ENCODE results near the gene GNE.

GNE gene

DNA sequence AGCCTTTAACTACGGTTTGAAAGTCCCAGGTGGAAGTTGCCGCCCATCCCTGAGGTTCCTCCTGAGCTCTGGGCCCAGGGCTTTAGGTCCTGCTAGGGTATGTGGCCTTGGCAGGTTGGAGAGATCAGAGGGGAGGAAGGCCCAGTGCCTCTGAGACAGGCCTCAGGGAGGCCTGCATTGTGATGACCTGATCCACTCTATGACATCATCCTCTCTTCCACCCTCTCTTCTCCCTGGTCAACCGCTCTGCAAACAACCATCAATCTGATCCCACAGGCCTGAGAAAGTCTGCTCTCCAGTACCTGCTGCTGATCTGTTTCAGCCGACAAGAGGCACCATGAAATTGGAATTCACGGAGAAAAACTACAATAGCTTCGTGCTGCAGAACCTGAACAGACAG, 89.1 kb downstream of the GNE start, which contains the start of gene CCIN:
Gene CCIN (plus strand): TSS at position 223 of the 400 bp plus-strand sequence. CDS start 115 bp downstream, at position 338.
- no peak for DNase-seq (ENCODE audit: low read depth in 2 of 2)

- DNase-seq (ENCODE audit: low read depth in 2 of 2) = peak; percentile 51 to 74
These were observed 91.9 kb downstream of the GNE start for GRCh38 chr9:36166168-36166927.

GRCh38 chr9:36165826-36166167, 92.5 kb downstream of the GNE start:
- DNase-seq (ENCODE audit: low read depth in 2 of 2) = no peak

DNA sequence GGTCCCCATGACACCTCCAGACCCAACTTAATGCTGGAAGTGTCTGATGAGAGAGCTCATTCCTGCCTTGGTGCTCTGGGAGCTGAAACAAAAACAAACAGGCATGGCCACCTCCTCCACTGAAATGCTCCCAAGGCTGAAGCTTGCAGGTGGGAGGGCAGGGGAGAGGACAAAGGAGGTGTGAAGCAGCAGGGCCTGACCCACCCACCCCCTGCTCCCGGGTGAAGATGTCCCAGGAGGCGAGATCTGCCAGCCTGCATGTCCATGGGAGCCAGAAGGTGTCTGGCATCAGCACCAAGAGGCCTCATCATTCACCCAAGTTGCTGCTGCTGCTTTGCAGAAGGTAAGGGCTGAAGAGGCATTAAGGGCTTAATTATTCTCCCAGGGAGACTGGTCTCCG, 93.3 kb downstream of the GNE start:
- no peak for DNase-seq (ENCODE audit: low read depth in 2 of 2)

Data from stimulated activated CD8-positive, alpha-beta memory T cell treated with anti-CD3 and anti-CD28 coated beads, Interleukin-7, amount 100 ng/mL, for 4 hours (primary cell).